SU-DHL-6 (cell line): ENCODE data around the gene MTHFR.

Experiments used
- H2AFZ ChIP-seq: fragments of 200-600 bp; sonication (generic); 2 replicates; pipeline ENCODE4 v1.6.1; 2014; ENCODE audit warnings: low read depth, mild to moderate bottlenecking, moderate library complexity, mixed read lengths, antibody characterized with exemption, low read length; ENCODE audit not compliant: severe bottlenecking
- H3F3A ChIP-seq: fragments of 200-600 bp; shearing (Covaris generic); 2 replicates; pipeline ENCODE4 v1.6.0; 2016; ENCODE audit warnings: antibody characterized with exemption, mild to moderate bottlenecking; ENCODE audit not compliant: insufficient read depth
- H3K27ac ChIP-seq: fragments of 200-600 bp; sonication (generic); 2 replicates; pipeline ENCODE4 v1.5.1; 2016; ENCODE audit warnings: low read depth, mild to moderate bottlenecking, low read length, moderate library complexity, mixed read lengths
- H3K27me3 ChIP-seq: fragments of 200-600 bp; sonication (generic), shearing (Covaris generic); 2 replicates; pipeline ENCODE4 v1.6.0; 2014; ENCODE audit warnings: mild to moderate bottlenecking, low read length
- H3K36me3 ChIP-seq: fragments of 200-600 bp; sonication (generic); 2 replicates; pipeline ENCODE4 v1.6.1; 2014; ENCODE audit warnings: mild to moderate bottlenecking, low read length, mixed read lengths
- H3K4me2 ChIP-seq: fragments of 300-600, 200-600 bp; shearing (Covaris generic), sonication (generic); 2 replicates; pipeline ENCODE4 v1.6.0; 2014; ENCODE audit warnings: low read length, low read depth, mild to moderate bottlenecking; ENCODE audit not compliant: poor library complexity, severe bottlenecking
- H3K4me3 ChIP-seq: fragments of 200-600 bp; sonication (generic); 2 replicates; pipeline ENCODE4 v1.5.1; 2014; ENCODE audit warnings: antibody characterized with exemption, low read length, mild to moderate bottlenecking, mixed read lengths; ENCODE audit not compliant: insufficient read depth, poor library complexity, severe bottlenecking
- H3K79me2 ChIP-seq: fragments of 200-600 bp; sonication (generic); 2 replicates; pipeline ENCODE4 v1.6.1; 2014; ENCODE audit warnings: mild to moderate bottlenecking, low read length, moderate library complexity; ENCODE audit not compliant: insufficient read depth
- H3K9ac ChIP-seq: fragments of 200-600 bp; sonication (generic); 2 replicates; pipeline ENCODE4 v1.7.0; 2014; ENCODE audit warnings: mild to moderate bottlenecking, low read length
- H3K9me2 ChIP-seq: fragments of 200-600 bp; sonication (generic); replicated peaks from 2 replicates; pipeline ENCODE4 v1.6.1; 2014; ENCODE audit warnings: low read length; ENCODE audit not compliant: insufficient read depth
- H3K9me3 ChIP-seq: fragments of 200-600 bp; sonication (generic); 2 replicates; pipeline ENCODE4 v1.6.1; 2014; ENCODE audit warnings: low read length, mixed read lengths; ENCODE audit not compliant: insufficient read depth
- H4K20me1 ChIP-seq: fragments of 200-600 bp; sonication (generic); 2 replicates; pipeline ENCODE4 v1.6.1; 2014; ENCODE audit warnings: low read depth, mild to moderate bottlenecking, antibody characterized with exemption, low read length, moderate library complexity, mixed read lengths
- EZH2phosphoT487 ChIP-seq: fragments of 200-600 bp; sonication (generic), shearing (Covaris generic); conservative IDR thresholded peaks from 2 replicates; pipeline ENCODE4 v1.6.1; 2018; ENCODE audit warnings: mild to moderate bottlenecking, antibody characterized with exemption, low read length, moderate library complexity, mixed read lengths
- TF ChIP-seq, protein P1 (sequence below): fragments of 200-600 bp; sonication (generic); IDR thresholded peaks from one replicate; pipeline ENCODE4 v1.5.1; 2017; ENCODE audit warnings: antibody characterized with exemption, mild to moderate bottlenecking, low read length, moderate library complexity; ENCODE audit not compliant: insufficient read depth, poor library complexity, severe bottlenecking

MTHFR gene

DNA sequence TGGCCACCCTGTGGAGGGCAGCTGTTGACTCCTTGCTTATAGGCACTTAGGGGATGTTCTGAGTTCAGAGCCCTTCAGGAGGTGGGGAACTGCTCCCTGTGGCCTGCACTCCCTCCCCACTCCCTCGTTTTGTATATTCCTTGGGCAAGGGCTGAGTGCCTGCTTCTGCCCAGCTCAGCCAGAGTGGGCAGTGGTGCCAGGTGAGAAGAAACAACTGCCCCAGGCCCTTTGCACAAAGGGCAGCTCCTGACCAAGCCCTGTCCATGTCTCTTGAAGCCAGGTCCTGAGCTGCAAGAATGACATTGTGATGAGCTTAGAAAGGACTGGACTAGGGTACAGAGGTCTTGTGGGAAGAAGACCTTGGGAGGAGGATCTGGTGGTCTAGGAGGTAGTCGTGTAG is 67.7 kb downstream of the MTHFR start:
- Histone ChIP-seq H3K4me2 (no peak overlapping the region), H3K79me2 (no peaks in the 10 kb centered on the region), H3K9ac (no peak overlapping the region), H3F3A (no peaks in the 10 kb centered on the region), H3K27ac (no peak overlapping the region), H3K36me3 (no peaks in the 10 kb centered on the region), H3K9me3 (no peaks in the 10 kb centered on the region), H4K20me1 (no peaks in the 10 kb centered on the region), H3K27me3 (no peaks in the 10 kb centered on the region), H3K9me2 (no peaks in the 10 kb centered on the region), H2AFZ (no peak overlapping the region), H3K4me3 (no peak overlapping the region)
- TF ChIP-seq, protein P1, sequence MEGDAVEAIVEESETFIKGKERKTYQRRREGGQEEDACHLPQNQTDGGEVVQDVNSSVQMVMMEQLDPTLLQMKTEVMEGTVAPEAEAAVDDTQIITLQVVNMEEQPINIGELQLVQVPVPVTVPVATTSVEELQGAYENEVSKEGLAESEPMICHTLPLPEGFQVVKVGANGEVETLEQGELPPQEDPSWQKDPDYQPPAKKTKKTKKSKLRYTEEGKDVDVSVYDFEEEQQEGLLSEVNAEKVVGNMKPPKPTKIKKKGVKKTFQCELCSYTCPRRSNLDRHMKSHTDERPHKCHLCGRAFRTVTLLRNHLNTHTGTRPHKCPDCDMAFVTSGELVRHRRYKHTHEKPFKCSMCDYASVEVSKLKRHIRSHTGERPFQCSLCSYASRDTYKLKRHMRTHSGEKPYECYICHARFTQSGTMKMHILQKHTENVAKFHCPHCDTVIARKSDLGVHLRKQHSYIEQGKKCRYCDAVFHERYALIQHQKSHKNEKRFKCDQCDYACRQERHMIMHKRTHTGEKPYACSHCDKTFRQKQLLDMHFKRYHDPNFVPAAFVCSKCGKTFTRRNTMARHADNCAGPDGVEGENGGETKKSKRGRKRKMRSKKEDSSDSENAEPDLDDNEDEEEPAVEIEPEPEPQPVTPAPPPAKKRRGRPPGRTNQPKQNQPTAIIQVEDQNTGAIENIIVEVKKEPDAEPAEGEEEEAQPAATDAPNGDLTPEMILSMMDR: no peak
- TF ChIP-seq EZH2phosphoT487: no peak

DNA sequence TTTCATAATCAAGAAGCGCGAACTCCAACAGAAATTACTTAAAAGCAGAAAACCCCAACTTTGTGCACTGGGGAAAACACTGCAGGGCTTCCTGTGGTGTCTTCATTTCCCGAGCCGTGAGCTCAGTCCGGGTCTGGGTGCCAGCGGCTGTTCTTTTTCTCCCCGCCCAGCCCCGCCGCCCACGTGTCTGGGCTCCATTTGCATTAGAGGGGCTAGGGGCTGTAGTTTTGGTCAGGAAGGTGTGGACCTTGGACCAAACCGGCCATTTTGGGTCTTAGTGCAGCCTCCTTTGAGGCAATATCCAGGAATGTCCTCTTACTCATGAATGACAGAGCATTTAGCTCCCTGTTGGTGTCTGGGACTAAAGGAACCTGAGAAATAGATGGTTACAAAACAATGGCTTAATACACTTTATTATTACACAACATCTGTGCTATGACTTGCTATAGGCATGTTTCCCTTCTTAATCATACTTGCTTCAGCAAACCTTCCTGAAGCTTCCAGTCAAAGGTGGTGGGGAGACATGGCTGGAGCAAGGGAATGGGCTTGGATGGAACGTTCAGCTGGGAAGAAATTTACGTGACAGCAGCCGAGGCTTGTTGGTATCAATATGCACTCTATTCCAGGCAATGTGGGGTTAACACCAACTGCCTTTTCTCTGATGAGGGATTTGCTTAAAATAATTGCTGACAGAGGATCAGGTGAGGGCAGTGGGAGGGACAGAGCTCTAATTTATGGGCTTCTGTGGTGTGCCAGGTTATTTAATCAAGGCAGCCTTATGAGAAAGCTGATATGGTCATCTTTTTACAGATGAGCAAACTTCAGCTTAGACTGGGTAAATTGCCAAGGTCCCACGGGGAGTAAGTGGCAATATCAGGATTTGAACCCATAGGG is 68.8 kb downstream of the MTHFR start:
- TF ChIP-seq, protein P1: no peak
- no peak for TF ChIP-seq EZH2phosphoT487
- no peaks in the 10 kb centered on the region for H4K20me1 ChIP-seq
- H3K36me3 ChIP-seq: no peaks in the 10 kb centered on the region
- no peak overlapping the region for H3K27ac ChIP-seq
- no peaks in the 10 kb centered on the region for H3K79me2 ChIP-seq
- H3K4me3 ChIP-seq: peak overlapping the region; percentile 76
- H2AFZ ChIP-seq: peak overlapping the region; percentile 94
- H3K9ac ChIP-seq: peak overlapping the region; percentile 64
- no peaks in the 10 kb centered on the region for H3K9me3 ChIP-seq
- H3K27me3 ChIP-seq: no peaks in the 10 kb centered on the region
- H3F3A ChIP-seq: no peaks in the 10 kb centered on the region
- peak overlapping the region; percentile 85 for H3K4me2 ChIP-seq
- H3K9me2 ChIP-seq: no peaks in the 10 kb centered on the region

DNA sequence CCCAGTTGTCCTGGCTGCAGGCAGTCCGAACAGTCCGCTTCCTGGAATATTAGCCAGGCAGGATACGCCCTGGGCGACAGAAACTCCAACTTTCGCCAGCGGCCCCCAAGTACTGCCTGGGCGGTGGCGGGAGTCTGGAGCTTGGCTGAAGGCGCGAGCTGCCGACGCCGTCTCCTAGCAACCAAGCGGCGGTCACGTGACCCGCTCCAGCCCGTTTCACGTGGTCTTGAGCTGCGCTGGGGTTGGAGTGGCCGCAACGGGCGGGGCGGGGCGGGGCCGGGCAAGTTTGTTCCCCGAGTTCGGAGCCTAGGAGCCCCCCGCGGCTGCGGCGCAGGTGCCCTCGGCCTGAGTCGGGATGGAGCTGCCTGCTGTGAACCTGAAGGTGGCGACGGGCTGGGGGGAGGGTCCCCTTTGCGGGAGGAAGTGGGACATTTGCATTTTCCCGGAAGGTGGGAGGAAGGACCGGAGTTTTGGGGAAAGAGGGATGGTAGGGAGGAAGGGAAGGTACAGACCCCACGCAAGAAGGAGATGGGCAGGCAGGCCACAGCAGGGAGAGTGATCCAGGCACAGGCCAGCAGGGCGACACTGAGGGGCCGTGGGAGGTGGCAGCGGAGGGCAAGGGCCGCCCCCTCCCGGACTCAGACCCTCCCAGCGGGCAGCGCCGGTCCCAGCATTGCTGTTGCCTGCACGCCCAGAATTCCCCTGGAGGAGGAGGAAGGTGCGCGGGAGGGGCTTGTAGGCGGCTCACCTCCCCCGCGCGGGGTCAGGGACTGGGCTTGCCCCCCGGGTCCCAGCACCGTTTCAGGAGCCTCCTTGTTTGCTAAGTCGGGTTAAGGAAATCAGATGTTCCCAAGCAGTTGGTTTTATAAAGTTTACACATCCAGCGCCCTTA is 69.7 kb downstream of the MTHFR start, which contains the start of gene AGTRAP:
TSS of gene AGTRAP (plus strand) at position 283 of the 892 bp plus-strand sequence. CDS start at position 356, 73 bp downstream.
- Histone ChIP-seq H3K4me2 (peak within 1 kb of the TSS; percentile 85), H3K79me2 (no peaks in the 10 kb centered on the region), H3K9me3 (no peaks in the 10 kb centered on the region), H3K4me3 (peak within 1 kb of the TSS; percentile 76), H4K20me1 (no peaks in the 10 kb centered on the region), H3F3A (no peaks in the 10 kb centered on the region), H2AFZ (peak within 1 kb of the TSS; percentile 94), H3K9ac (peak within 1 kb of the TSS; percentile 64), H3K36me3 (no peaks in the 10 kb centered on the region), H3K27ac (no peak within 1 kb of the TSS), H3K27me3 (no peaks in the 10 kb centered on the region), H3K9me2 (no peaks in the 10 kb centered on the region)
- TF ChIP-seq, protein P1: no peak
- TF ChIP-seq EZH2phosphoT487: no peak
